ENCODE data around the gene THY1. TPM values are rescaled to one million over a fixed set of nuclear protein-coding genes. Genes with fewer than 3 reads are reported as not detected.

The THY1 gene
- total and polyA plus RNA-seq, 9 of the 15 experiments (the other 6 are each of a cell fraction or from before 2014, with no cell fraction given) = 0.07 to 0.40 (median 0.16) TPM; not detected in 5

DNA sequence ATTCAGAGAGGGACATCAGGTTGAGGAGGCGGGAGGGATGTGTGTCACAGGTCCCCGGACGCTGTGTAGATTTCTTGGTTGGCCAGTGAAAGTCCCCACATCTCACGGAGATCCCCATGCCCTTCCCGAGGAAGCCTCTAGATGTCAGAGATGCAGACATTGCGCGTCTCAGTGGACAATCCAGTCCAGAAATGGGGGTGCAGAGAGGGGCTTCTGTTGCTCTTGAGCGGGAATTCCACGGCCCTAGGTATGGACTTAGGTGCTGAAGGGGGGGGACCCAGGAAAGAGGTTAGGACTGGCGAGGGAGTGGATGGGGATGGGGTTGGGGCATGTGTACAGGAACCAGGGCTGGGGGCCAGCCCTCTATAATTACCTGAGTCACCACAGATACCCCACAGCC is 7.0 kb downstream of the THY1 start (continued):
- TF ChIP-seq, protein P1, sequence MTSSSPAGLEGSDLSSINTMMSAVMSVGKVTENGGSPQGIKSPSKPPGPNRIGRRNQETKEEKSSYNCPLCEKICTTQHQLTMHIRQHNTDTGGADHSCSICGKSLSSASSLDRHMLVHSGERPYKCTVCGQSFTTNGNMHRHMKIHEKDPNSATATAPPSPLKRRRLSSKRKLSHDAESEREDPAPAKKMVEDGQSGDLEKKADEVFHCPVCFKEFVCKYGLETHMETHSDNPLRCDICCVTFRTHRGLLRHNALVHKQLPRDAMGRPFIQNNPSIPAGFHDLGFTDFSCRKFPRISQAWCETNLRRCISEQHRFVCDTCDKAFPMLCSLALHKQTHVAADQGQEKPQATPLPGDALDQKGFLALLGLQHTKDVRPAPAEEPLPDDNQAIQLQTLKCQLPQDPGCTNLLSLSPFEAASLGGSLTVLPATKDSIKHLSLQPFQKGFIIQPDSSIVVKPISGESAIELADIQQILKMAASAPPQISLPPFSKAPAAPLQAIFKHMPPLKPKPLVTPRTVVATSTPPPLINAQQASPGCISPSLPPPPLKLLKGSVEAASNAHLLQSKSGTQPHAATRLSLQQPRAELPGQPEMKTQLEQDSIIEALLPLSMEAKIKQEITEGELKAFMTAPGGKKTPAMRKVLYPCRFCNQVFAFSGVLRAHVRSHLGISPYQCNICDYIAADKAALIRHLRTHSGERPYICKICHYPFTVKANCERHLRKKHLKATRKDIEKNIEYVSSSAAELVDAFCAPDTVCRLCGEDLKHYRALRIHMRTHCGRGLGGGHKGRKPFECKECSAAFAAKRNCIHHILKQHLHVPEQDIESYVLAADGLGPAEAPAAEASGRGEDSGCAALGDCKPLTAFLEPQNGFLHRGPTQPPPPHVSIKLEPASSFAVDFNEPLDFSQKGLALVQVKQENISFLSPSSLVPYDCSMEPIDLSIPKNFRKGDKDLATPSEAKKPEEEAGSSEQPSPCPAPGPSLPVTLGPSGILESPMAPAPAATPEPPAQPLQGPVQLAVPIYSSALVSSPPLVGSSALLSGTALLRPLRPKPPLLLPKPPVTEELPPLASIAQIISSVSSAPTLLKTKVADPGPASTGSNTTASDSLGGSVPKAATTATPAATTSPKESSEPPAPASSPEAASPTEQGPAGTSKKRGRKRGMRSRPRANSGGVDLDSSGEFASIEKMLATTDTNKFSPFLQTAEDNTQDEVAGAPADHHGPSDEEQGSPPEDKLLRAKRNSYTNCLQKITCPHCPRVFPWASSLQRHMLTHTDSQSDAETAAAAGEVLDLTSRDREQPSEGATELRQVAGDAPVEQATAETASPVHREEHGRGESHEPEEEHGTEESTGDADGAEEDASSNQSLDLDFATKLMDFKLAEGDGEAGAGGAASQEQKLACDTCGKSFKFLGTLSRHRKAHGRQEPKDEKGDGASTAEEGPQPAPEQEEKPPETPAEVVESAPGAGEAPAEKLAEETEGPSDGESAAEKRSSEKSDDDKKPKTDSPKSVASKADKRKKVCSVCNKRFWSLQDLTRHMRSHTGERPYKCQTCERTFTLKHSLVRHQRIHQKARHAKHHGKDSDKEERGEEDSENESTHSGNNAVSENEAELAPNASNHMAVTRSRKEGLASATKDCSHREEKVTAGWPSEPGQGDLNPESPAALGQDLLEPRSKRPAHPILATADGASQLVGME (CRISPR knock-in tag; IDR thresholded peaks at IDR 0.05) = no peak
- no peak for TF ChIP-seq ILK (tag; IDR thresholded peaks at IDR 0.05; ENCODE audit: borderline replicate concordance, low read depth)
- no peak for TF ChIP-seq ZNF12 (CRISPR knock-in tag; IDR thresholded peaks at IDR 0.05)
- no peak for TF ChIP-seq CHD1 (IDR thresholded peaks at IDR 0.05; ENCODE audit: low read length)
- TF ChIP-seq ZNF146 (CRISPR knock-in tag; IDR thresholded peaks at IDR 0.05; ENCODE audit: unreplicated experiment) = no peak
- TF ChIP-seq ZNF778 (CRISPR knock-in tag; IDR thresholded peaks at IDR 0.05) = no peak
